ENCODE measurements around the gene CYLD. TPM values are rescaled to one million over a fixed set of nuclear protein-coding genes. Genes with fewer than 3 reads are reported as not detected.

Gene CYLD
- total and polyA plus RNA-seq, 2 donors = 30.0 to 53.9 TPM

GRCh38 chr16:50697421-50697715 lies 44.5 kb upstream of the CYLD start:
- Histone ChIP-seq H3K27me3 (ENCODE audit: control insufficient read depth in 2 of 2, insufficient read depth in 1 of 2, low read length in 1 of 2) (peaks cover 2 to 19% of the 10 kb centered on the region in 2 donors), H3K9me3 (ENCODE audit: control insufficient read depth in 2 of 2, insufficient read depth in 1 of 2, low read length in 1 of 2) (no peaks in the 10 kb centered on the region), H3K27ac (ENCODE audit: low read depth in 1 of 2, low read length in 1 of 2) (no peak overlapping the region), H3K36me3 (ENCODE audit: control insufficient read depth in 2 of 2, insufficient read depth in 2 of 2, low read length in 1 of 2) (no peaks in the 10 kb centered on the region), H3K4me3 (ENCODE audit: low read length in 2 of 2) (no peak overlapping the region), H3K4me1 (ENCODE audit: control insufficient read depth in 2 of 2, insufficient read depth in 2 of 2, low read length in 2 of 2) (peaks cover 0 to 33% of the 10 kb centered on the region in 2 donors)
- no peak for DNase-seq (ENCODE audit: low read depth in 6 of 9, low spot score in 9 of 9)
- 98% methylated on average over 5 of the region's 5 CpGs for WGBS

GRCh38 chr16:50697881-50698767 lies 43.8 kb upstream of the CYLD start:
- H3K36me3 ChIP-seq (ENCODE audit: control insufficient read depth in 2 of 2, insufficient read depth in 2 of 2, low read length in 1 of 2) = no peaks in the 10 kb centered on the region
- peak in 1 of 9 donors; percentile 40 for DNase-seq (ENCODE audit: low read depth in 6 of 9, low spot score in 9 of 9)
- H3K4me1 ChIP-seq (ENCODE audit: control insufficient read depth in 2 of 2, insufficient read depth in 2 of 2, low read length in 2 of 2) = peaks cover 0 to 33% of the 10 kb centered on the region in 2 donors
- no peaks in the 10 kb centered on the region for H3K9me3 ChIP-seq (ENCODE audit: control insufficient read depth in 2 of 2, insufficient read depth in 1 of 2, low read length in 1 of 2)
- H3K4me3 ChIP-seq (ENCODE audit: low read length in 2 of 2) = no peak overlapping the region
- 75% methylated on average over 19 of the region's 19 CpGs for WGBS
- H3K27ac ChIP-seq (ENCODE audit: low read depth in 1 of 2, low read length in 1 of 2) = no peak overlapping the region
- H3K27me3 ChIP-seq (ENCODE audit: control insufficient read depth in 2 of 2, insufficient read depth in 1 of 2, low read length in 1 of 2) = peaks cover 2 to 12% of the 10 kb centered on the region in 2 donors

GRCh38 chr16:50699326-50700159 lies 42.3 kb upstream of the CYLD start:
- Histone ChIP-seq H3K27me3 (ENCODE audit: control insufficient read depth in 2 of 2, insufficient read depth in 1 of 2, low read length in 1 of 2) (no peaks in the 10 kb centered on the region), H3K4me3 (ENCODE audit: low read length in 2 of 2) (no peak overlapping the region), H3K36me3 (ENCODE audit: control insufficient read depth in 2 of 2, insufficient read depth in 2 of 2, low read length in 1 of 2) (no peaks in the 10 kb centered on the region), H3K27ac (ENCODE audit: low read depth in 1 of 2, low read length in 1 of 2) (no peak overlapping the region), H3K9me3 (ENCODE audit: control insufficient read depth in 2 of 2, insufficient read depth in 1 of 2, low read length in 1 of 2) (peaks cover 3 to 7% of the 10 kb centered on the region in 2 donors), H3K4me1 (ENCODE audit: control insufficient read depth in 2 of 2, insufficient read depth in 2 of 2, low read length in 2 of 2) (peaks cover 0 to 24% of the 10 kb centered on the region in 2 donors)
- no peak for DNase-seq (ENCODE audit: low read depth in 6 of 9, low spot score in 9 of 9)
- WGBS = 91% methylated on average over 19 of the region's 19 CpGs

GRCh38 chr16:50702725-50703124 lies 39.2 kb upstream of the CYLD start:
- DNase-seq (ENCODE audit: low read depth in 6 of 9, low spot score in 9 of 9) = no peak
- H3K27me3 ChIP-seq (ENCODE audit: control insufficient read depth in 2 of 2, insufficient read depth in 1 of 2, low read length in 1 of 2) = no peaks in the 10 kb centered on the region
- no peaks in the 10 kb centered on the region for H3K36me3 ChIP-seq (ENCODE audit: control insufficient read depth in 2 of 2, insufficient read depth in 2 of 2, low read length in 1 of 2)
- H3K4me3 ChIP-seq (ENCODE audit: low read length in 2 of 2) = no peak overlapping the region
- no peak overlapping the region for H3K27ac ChIP-seq (ENCODE audit: low read depth in 1 of 2, low read length in 1 of 2)
- peaks cover 0 to 6% of the 10 kb centered on the region in 2 donors for H3K4me1 ChIP-seq (ENCODE audit: control insufficient read depth in 2 of 2, insufficient read depth in 2 of 2, low read length in 2 of 2)
- WGBS = 87% methylated on average over 3 of the region's 3 CpGs
- peaks cover 3 to 7% of the 10 kb centered on the region in 2 donors for H3K9me3 ChIP-seq (ENCODE audit: control insufficient read depth in 2 of 2, insufficient read depth in 1 of 2, low read length in 1 of 2)

- DNase-seq (ENCODE audit: low read depth in 6 of 9, low spot score in 9 of 9) = no peak
- Histone ChIP-seq H3K36me3 (ENCODE audit: control insufficient read depth in 2 of 2, insufficient read depth in 2 of 2, low read length in 1 of 2) (no peaks in the 10 kb centered on the region), H3K4me1 (ENCODE audit: control insufficient read depth in 2 of 2, insufficient read depth in 2 of 2, low read length in 2 of 2) (peaks cover 0 to 1% of the 10 kb centered on the region in 2 donors), H3K27ac (ENCODE audit: low read depth in 1 of 2, low read length in 1 of 2) (no peak overlapping the region), H3K4me3 (ENCODE audit: low read length in 2 of 2) (no peak overlapping the region), H3K27me3 (ENCODE audit: control insufficient read depth in 2 of 2, insufficient read depth in 1 of 2, low read length in 1 of 2) (no peaks in the 10 kb centered on the region), H3K9me3 (ENCODE audit: control insufficient read depth in 2 of 2, insufficient read depth in 1 of 2, low read length in 1 of 2) (peaks cover 3 to 7% of the 10 kb centered on the region in 2 donors)
- 98% methylated on average over 1 of the region's 1 CpG for whole genome bisulfite sequencing
Observed at GRCh38 chr16:50704245-50704644, 37.6 kb upstream of the CYLD start.

GRCh38 chr16:50705436-50706110 lies 36.3 kb upstream of the CYLD start:
- Histone ChIP-seq H3K4me3 (ENCODE audit: low read length in 2 of 2) (no peak overlapping the region), H3K27ac (ENCODE audit: low read depth in 1 of 2, low read length in 1 of 2) (no peak overlapping the region), H3K27me3 (ENCODE audit: control insufficient read depth in 2 of 2, insufficient read depth in 1 of 2, low read length in 1 of 2) (no peaks in the 10 kb centered on the region), H3K4me1 (ENCODE audit: control insufficient read depth in 2 of 2, insufficient read depth in 2 of 2, low read length in 2 of 2) (peaks cover 0 to 4% of the 10 kb centered on the region in 2 donors), H3K36me3 (ENCODE audit: control insufficient read depth in 2 of 2, insufficient read depth in 2 of 2, low read length in 1 of 2) (no peaks in the 10 kb centered on the region), H3K9me3 (ENCODE audit: control insufficient read depth in 2 of 2, insufficient read depth in 1 of 2, low read length in 1 of 2) (peaks cover 3 to 7% of the 10 kb centered on the region in 2 donors)
- no peak for DNase-seq (ENCODE audit: low read depth in 6 of 9, low spot score in 9 of 9)
- WGBS = 74% methylated on average over 5 of the region's 5 CpGs

- Histone ChIP-seq H3K27me3 (ENCODE audit: control insufficient read depth in 2 of 2, insufficient read depth in 1 of 2, low read length in 1 of 2) (no peaks in the 10 kb centered on the region), H3K36me3 (ENCODE audit: control insufficient read depth in 2 of 2, insufficient read depth in 2 of 2, low read length in 1 of 2) (no peaks in the 10 kb centered on the region), H3K4me1 (ENCODE audit: control insufficient read depth in 2 of 2, insufficient read depth in 2 of 2, low read length in 2 of 2) (peaks cover 0 to 4% of the 10 kb centered on the region in 2 donors), H3K27ac (ENCODE audit: low read depth in 1 of 2, low read length in 1 of 2) (no peak overlapping the region), H3K9me3 (ENCODE audit: control insufficient read depth in 2 of 2, insufficient read depth in 1 of 2, low read length in 1 of 2) (peaks cover 3 to 7% of the 10 kb centered on the region in 2 donors), H3K4me3 (ENCODE audit: low read length in 2 of 2) (no peak overlapping the region)
- DNase-seq (ENCODE audit: low read depth in 6 of 9, low spot score in 9 of 9) = no peak
- 79% methylated on average over 3 of the region's 3 CpGs for WGBS
Observed at GRCh38 chr16:50706250-50706649, 35.6 kb upstream of the CYLD start.

- H3K4me1 ChIP-seq (ENCODE audit: control insufficient read depth in 2 of 2, insufficient read depth in 2 of 2, low read length in 2 of 2) = peaks cover 0 to 4% of the 10 kb centered on the region in 2 donors
- 90% methylated on average over 10 of the region's 10 CpGs for WGBS
- no peak for DNase-seq (ENCODE audit: low read depth in 6 of 9, low spot score in 9 of 9)
- no peak overlapping the region for H3K27ac ChIP-seq (ENCODE audit: low read depth in 1 of 2, low read length in 1 of 2)
- H3K4me3 ChIP-seq (ENCODE audit: low read length in 2 of 2) = no peak overlapping the region
- H3K27me3 ChIP-seq (ENCODE audit: control insufficient read depth in 2 of 2, insufficient read depth in 1 of 2, low read length in 1 of 2) = no peaks in the 10 kb centered on the region
- H3K9me3 ChIP-seq (ENCODE audit: control insufficient read depth in 2 of 2, insufficient read depth in 1 of 2, low read length in 1 of 2) = peaks cover 3 to 4% of the 10 kb centered on the region in 2 donors
- no peaks in the 10 kb centered on the region for H3K36me3 ChIP-seq (ENCODE audit: control insufficient read depth in 2 of 2, insufficient read depth in 2 of 2, low read length in 1 of 2)
Observed at GRCh38 chr16:50708373-50709060, 33.4 kb upstream of the CYLD start.
